Esophagus muscularis mucosa (tissue), 3 donors: ENCODE data around the gene MMS22L.

Source experiments
- CTCF ChIP-seq, 3 experiments: fragments of 200-600 bp in 2 of 3; fragments of 450-650 bp in 1 of 3; sonication (generic) in 2 of 3; IDR thresholded peaks; one replicate each; pipeline ENCODE4 v1.5.1; 2017 to 2019; ENCODE audit warnings: antibody characterized with exemption in 3 of 3, mild to moderate bottlenecking in 2 of 3, moderate library complexity in 1 of 3
- POLR2AphosphoS5 ChIP-seq, 2 donors: sonication (generic); formaldehyde crosslinking; IDR thresholded peaks; one replicate each; pipeline ENCODE4 v1.6.1; 2017; ENCODE audit warnings: antibody characterized with exemption in 2 of 2

GRCh38 chr6:97289332-97289731 is 6.3 kb upstream of the MMS22L start:
- TF ChIP-seq CTCF (IDR thresholded peaks at IDR 0.05) (no peak), POLR2AphosphoS5 (IDR thresholded peaks at IDR 0.05) (no peak)
